ENCODE results near the gene BABAM2. TPM values are rescaled to one million over a fixed set of nuclear protein-coding genes. Genes with fewer than 3 reads are reported as not detected.
"Not testable (repeated sequence)": the region's sequence is repeated elsewhere in the genome, so short reads cannot be mapped to it uniquely, and the experiment has no call there.

The BABAM2 gene
- polyA plus RNA-seq, 1 experiment: 32.6 TPM

- CTCF ChIA-PET: interaction anchor here (0.7 kb wide), 1 partner anchor 269 kb away, joined by 4 read pairs; no protein-coding TSS in a partner anchor
- H3K27me3 ChIP-seq (ENCODE audit: control insufficient read depth, insufficient read depth, low read length): no peaks in the 10 kb centered on the region
- POLR2A ChIA-PET: no interaction called here
- peak; percentile 31 for DNase-seq (ENCODE audit: low read depth)
- TF ChIP-seq CTCF (IDR thresholded peaks at IDR 0.05; ENCODE audit: insufficient read depth, low read depth, low read length): no peak
- no peaks in the 10 kb centered on the region for H3K36me3 ChIP-seq (ENCODE audit: control insufficient read depth, insufficient read depth, low read length)
- no peak overlapping the region for H3K4me3 ChIP-seq (ENCODE audit: low read depth, low read length)
These were observed 113.6 kb downstream of the BABAM2 start for GRCh38 chr2:28004086-28004485.

GRCh38 chr2:28009732-28010131 lies 119.2 kb downstream of the BABAM2 start:
- Histone ChIP-seq H3K4me3 (ENCODE audit: low read depth, low read length) (no peak overlapping the region), H3K36me3 (ENCODE audit: control insufficient read depth, insufficient read depth, low read length) (no peaks in the 10 kb centered on the region), H3K27me3 (ENCODE audit: control insufficient read depth, insufficient read depth, low read length) (no peaks in the 10 kb centered on the region)
- CTCF ChIA-PET: no interaction called here
- DNase-seq (ENCODE audit: low read depth): no peak
- no peak for TF ChIP-seq CTCF (IDR thresholded peaks at IDR 0.05; ENCODE audit: insufficient read depth, low read depth, low read length)
- POLR2A ChIA-PET: no interaction called here

- POLR2A ChIA-PET: no interaction called here
These were observed 120.8 kb downstream of the BABAM2 start for GRCh38 chr2:28011322-28011737.

GRCh38 chr2:28018474-28018873 lies 127.9 kb downstream of the BABAM2 start:
- H3K4me3 ChIP-seq (ENCODE audit: low read depth, low read length); POLR2A ChIA-PET; DNase-seq (ENCODE audit: low read depth); H3K36me3 ChIP-seq (ENCODE audit: control insufficient read depth, insufficient read depth, low read length); H3K27me3 ChIP-seq (ENCODE audit: control insufficient read depth, insufficient read depth, low read length); CTCF ChIA-PET: not testable (repeated sequence)

More at GRCh38 chr2:28011322-28011737, 120.8 kb downstream of the BABAM2 start:
- Histone ChIP-seq H3K4me3 (ENCODE audit: low read depth, low read length) (no peak overlapping the region), H3K36me3 (ENCODE audit: control insufficient read depth, insufficient read depth, low read length) (no peaks in the 10 kb centered on the region), H3K27me3 (ENCODE audit: control insufficient read depth, insufficient read depth, low read length) (no peaks in the 10 kb centered on the region)
- no peak for DNase-seq (ENCODE audit: low read depth)
- TF ChIP-seq CTCF (IDR thresholded peaks at IDR 0.05; ENCODE audit: insufficient read depth, low read depth, low read length): no peak
- CTCF ChIA-PET: no interaction called here

GRCh38 chr2:28019521-28019920 lies 129.0 kb downstream of the BABAM2 start:
- CTCF ChIA-PET; H3K27me3 ChIP-seq (ENCODE audit: control insufficient read depth, insufficient read depth, low read length); H3K4me3 ChIP-seq (ENCODE audit: low read depth, low read length); H3K36me3 ChIP-seq (ENCODE audit: control insufficient read depth, insufficient read depth, low read length); DNase-seq (ENCODE audit: low read depth); POLR2A ChIA-PET: not testable (repeated sequence)

- no peaks in the 10 kb centered on the region for H3K27me3 ChIP-seq (ENCODE audit: control insufficient read depth, insufficient read depth, low read length)
- no peak overlapping the region for H3K4me3 ChIP-seq (ENCODE audit: low read depth, low read length)
- ChIA-PET CTCF (no interaction called here), POLR2A (no interaction called here)
- DNase-seq (ENCODE audit: low read depth): no peak
- no peak for TF ChIP-seq CTCF (IDR thresholded peaks at IDR 0.05; ENCODE audit: insufficient read depth, low read depth, low read length)
- peaks cover 1% of the 10 kb centered on the region; the same call in 1 of the 2 replicates for H3K36me3 ChIP-seq (ENCODE audit: control insufficient read depth, insufficient read depth, low read length)
These were observed 131.4 kb downstream of the BABAM2 start for GRCh38 chr2:28021898-28022297.

Data from BJ (cell line).